Lower leg skin (tissue), 3 donors: ENCODE data around the gene MYO7A.

Source experiments
- POLR2A ChIP-seq, 2 donors: fragments of 450-650 bp; IDR thresholded peaks; one replicate each; pipeline ENCODE4 v1.6.1; 2016 to 2017; ENCODE audit warnings: antibody characterized with exemption in 2 of 2, mild to moderate bottlenecking in 1 of 2, moderate library complexity in 1 of 2
- TF ChIP-seq, protein P1 (sequence below), 3 donors: fragments of 450-650 bp; IDR thresholded peaks; one replicate each; pipeline ENCODE4 v1.5.1; 2016; ENCODE audit warnings: antibody characterized with exemption in 3 of 3, mild to moderate bottlenecking in 3 of 3, moderate library complexity in 2 of 3

DNA sequence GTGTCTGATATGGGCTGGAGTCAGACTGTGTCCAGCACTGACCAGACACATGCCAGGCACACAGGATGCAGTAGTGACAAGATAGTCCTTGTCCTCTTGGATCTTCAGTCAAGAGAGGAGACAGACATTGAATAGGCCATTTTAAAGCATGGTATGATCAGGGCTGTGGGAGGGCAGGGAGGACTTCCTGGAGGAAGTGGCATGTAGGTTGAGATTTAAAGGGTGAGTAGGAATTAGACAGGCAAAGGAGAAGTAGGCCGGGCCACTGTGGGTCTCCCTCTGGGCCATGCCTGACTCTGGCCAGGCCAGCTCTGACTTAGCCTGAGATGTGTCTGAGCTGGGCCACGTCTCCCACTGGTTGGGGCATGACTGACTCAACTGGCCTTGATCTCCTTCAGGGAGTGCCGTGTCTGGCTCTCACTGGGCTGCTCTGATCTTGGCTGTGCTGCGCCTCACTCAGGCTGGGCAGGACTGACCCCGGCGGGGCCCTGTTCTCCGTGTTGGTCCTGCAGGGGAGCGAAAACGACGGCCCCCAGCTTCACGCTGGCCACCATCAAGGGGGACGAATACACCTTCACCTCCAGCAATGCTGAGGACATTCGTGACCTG is 71.2 kb downstream of the MYO7A start:
- TF ChIP-seq, protein P1, sequence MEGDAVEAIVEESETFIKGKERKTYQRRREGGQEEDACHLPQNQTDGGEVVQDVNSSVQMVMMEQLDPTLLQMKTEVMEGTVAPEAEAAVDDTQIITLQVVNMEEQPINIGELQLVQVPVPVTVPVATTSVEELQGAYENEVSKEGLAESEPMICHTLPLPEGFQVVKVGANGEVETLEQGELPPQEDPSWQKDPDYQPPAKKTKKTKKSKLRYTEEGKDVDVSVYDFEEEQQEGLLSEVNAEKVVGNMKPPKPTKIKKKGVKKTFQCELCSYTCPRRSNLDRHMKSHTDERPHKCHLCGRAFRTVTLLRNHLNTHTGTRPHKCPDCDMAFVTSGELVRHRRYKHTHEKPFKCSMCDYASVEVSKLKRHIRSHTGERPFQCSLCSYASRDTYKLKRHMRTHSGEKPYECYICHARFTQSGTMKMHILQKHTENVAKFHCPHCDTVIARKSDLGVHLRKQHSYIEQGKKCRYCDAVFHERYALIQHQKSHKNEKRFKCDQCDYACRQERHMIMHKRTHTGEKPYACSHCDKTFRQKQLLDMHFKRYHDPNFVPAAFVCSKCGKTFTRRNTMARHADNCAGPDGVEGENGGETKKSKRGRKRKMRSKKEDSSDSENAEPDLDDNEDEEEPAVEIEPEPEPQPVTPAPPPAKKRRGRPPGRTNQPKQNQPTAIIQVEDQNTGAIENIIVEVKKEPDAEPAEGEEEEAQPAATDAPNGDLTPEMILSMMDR (IDR thresholded peaks at IDR 0.05), result no peak
- TF ChIP-seq POLR2A (IDR thresholded peaks at IDR 0.05), result no peak
